Right atrium auricular region (tissue), 2 donors: ENCODE measurements around the gene ARL4A. TPM values are rescaled to one million over a fixed set of nuclear protein-coding genes. Genes with fewer than 3 reads are reported as not detected.

Source experiments
- DNase-seq: peaks from one replicate; pipeline ENCODE4 v3.0.0-alpha.2; 2019; ENCODE audit warnings: low spot score
- H3K27ac ChIP-seq, 2 donors: fragments of 200-600 bp; sonication (generic); 1 replicate in 1 of 2; 2 replicates in 1 of 2; pipeline ENCODE4 v1.5.1; 2016 to 2019
- H3K27me3 ChIP-seq, 2 donors: fragments of 200-600 bp; sonication (generic); one replicate each; pipeline versions ENCODE4 v1.5.1 to v1.6.0; 2017 to 2019
- H3K36me3 ChIP-seq: fragments of 200-600 bp; sonication (generic); one replicate; pipeline ENCODE4 v1.5.1; 2016
- H3K4me1 ChIP-seq, 2 donors: fragments of 200-600 bp; sonication (generic); one replicate each; pipeline versions ENCODE4 v1.5.1 to v1.6.0; 2017 to 2019
- H3K4me3 ChIP-seq, 2 donors: fragments of 200-600 bp; sonication (generic); 1 replicate in 1 of 2; 2 replicates in 1 of 2; pipeline ENCODE4 v1.5.1; 2017 to 2019; ENCODE audit warnings: mild to moderate bottlenecking in 1 of 2, moderate library complexity in 1 of 2
- H3K9me3 ChIP-seq, 2 donors: fragments of 200-600 bp; sonication (generic); one replicate each; pipeline ENCODE4 v1.5.1; 2019
- total RNA-seq, 2 donors: library from RNA; depleted of rRNA; stranded (reverse); fragments of >200 nt; gene quantifications; one replicate each; pipeline ENCODE4 v1.1.0, GENCODE V29; 2016
- TF ChIP-seq, protein P1 (sequence below), 2 donors: fragments of 200-600 bp; sonication (generic); IDR thresholded peaks; one replicate each; pipeline ENCODE4 v1.5.1; 2019; ENCODE audit warnings: antibody characterized with exemption in 2 of 2

The ARL4A gene
- total RNA-seq, 2 donors from 2014 or later: 13.3 to 25.0 TPM

DNA sequence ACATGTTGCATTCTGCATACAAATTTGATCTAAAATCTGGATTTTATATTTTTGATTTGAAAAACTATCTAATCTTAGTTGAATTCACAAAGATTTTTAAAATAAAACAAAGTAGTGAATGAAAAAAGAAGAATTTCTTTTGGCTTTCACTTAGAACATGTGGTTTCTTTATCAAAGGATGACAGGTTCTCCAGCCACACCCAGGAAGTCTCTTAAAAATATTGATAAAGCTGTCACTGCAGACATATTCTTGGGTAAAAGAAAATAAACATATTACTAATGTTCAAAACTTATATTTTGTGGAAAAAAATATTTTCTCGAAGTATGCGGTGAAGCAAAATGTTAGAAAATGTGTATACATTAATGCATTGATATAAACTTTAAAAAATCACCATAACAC lies 44.3 kb downstream of the ARL4A start:
- H3K36me3 ChIP-seq: no peaks in the 10 kb centered on the region
- TF ChIP-seq, protein P1, sequence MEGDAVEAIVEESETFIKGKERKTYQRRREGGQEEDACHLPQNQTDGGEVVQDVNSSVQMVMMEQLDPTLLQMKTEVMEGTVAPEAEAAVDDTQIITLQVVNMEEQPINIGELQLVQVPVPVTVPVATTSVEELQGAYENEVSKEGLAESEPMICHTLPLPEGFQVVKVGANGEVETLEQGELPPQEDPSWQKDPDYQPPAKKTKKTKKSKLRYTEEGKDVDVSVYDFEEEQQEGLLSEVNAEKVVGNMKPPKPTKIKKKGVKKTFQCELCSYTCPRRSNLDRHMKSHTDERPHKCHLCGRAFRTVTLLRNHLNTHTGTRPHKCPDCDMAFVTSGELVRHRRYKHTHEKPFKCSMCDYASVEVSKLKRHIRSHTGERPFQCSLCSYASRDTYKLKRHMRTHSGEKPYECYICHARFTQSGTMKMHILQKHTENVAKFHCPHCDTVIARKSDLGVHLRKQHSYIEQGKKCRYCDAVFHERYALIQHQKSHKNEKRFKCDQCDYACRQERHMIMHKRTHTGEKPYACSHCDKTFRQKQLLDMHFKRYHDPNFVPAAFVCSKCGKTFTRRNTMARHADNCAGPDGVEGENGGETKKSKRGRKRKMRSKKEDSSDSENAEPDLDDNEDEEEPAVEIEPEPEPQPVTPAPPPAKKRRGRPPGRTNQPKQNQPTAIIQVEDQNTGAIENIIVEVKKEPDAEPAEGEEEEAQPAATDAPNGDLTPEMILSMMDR (IDR thresholded peaks at IDR 0.05): no peak
- no peak overlapping the region for H3K4me3 ChIP-seq
- H3K4me1 ChIP-seq: peaks cover 0 to 24% of the 10 kb centered on the region in 2 donors
- H3K9me3 ChIP-seq: no peaks in the 10 kb centered on the region
- no peak overlapping the region for H3K27ac ChIP-seq
- no peaks in the 10 kb centered on the region for H3K27me3 ChIP-seq
- no peak for DNase-seq

DNA sequence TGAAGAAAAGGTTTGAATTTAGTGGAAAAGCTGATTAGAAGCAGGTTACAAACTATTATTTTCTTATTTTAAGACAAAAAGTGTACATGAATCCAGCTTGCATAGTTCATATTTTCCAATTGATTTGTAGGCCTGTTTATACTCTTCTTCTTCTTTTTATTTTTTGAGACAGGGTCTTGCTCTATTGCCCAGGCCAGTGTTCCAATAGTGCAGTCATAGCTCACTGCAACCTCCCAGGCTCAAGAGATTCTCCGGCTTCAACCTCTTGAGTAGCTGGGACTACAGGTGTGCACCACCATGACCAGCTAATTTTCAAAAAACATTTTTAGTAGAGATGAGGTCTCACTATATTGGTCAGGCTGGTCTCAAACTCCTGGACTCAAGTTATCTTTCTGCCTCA lies 45.0 kb downstream of the ARL4A start:
- Histone ChIP-seq H3K4me3 (no peak overlapping the region), H3K4me1 (peaks cover 0 to 23% of the 10 kb centered on the region in 2 donors), H3K27me3 (no peaks in the 10 kb centered on the region), H3K27ac (no peak overlapping the region), H3K9me3 (no peaks in the 10 kb centered on the region), H3K36me3 (no peaks in the 10 kb centered on the region)
- TF ChIP-seq, protein P1 (IDR thresholded peaks at IDR 0.05): no peak
- DNase-seq: no peak

DNA sequence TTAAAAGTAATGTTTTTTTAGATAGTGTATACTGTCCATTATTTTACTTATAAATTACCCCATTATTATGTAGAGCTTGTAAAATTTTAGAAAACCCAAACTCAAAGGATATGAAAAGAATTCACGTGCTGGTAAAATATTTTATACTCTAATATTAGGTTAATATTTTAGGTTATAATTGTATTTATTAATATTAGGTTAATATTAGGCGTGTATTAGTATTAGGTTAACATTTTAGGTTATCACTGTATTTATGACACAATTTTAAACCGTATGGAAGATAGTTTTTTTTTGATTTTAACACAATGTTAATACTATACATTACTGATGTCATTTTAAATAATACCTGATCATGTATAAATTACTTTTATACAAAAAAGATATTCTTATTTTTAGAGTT lies 48.5 kb downstream of the ARL4A start:
- no peaks in the 10 kb centered on the region for H3K9me3 ChIP-seq
- DNase-seq: no peak
- TF ChIP-seq, protein P1 (IDR thresholded peaks at IDR 0.05): no peak
- H3K27ac ChIP-seq: no peak overlapping the region
- H3K36me3 ChIP-seq: no peaks in the 10 kb centered on the region
- no peaks in the 10 kb centered on the region for H3K27me3 ChIP-seq
- H3K4me1 ChIP-seq: no peaks in the 10 kb centered on the region
- no peak overlapping the region for H3K4me3 ChIP-seq

DNA sequence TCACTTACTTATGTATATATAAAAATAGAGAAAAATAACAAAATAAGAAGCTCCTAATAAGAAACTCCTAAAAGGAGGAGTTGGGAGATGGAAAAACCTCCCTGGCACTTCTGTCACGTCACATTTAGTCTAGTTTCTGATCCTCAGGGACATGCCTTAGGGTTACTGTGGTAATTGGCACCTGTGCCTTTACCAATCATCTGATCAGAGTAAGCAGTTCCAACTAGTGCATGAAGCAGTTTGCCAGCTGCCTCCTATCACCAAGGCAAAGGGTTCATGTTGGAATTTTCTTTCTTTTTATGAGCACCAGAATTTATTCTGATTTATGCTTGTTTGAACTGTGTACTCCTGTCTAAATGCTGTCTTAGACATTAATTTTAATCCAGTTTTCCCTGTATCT lies 49.9 kb downstream of the ARL4A start:
- TF ChIP-seq, protein P1 (IDR thresholded peaks at IDR 0.05): no peak
- no peak overlapping the region for H3K4me3 ChIP-seq
- no peaks in the 10 kb centered on the region for H3K36me3 ChIP-seq
- no peak for DNase-seq
- no peaks in the 10 kb centered on the region for H3K27me3 ChIP-seq
- no peaks in the 10 kb centered on the region for H3K9me3 ChIP-seq
- no peaks in the 10 kb centered on the region for H3K4me1 ChIP-seq
- no peak overlapping the region for H3K27ac ChIP-seq

DNA sequence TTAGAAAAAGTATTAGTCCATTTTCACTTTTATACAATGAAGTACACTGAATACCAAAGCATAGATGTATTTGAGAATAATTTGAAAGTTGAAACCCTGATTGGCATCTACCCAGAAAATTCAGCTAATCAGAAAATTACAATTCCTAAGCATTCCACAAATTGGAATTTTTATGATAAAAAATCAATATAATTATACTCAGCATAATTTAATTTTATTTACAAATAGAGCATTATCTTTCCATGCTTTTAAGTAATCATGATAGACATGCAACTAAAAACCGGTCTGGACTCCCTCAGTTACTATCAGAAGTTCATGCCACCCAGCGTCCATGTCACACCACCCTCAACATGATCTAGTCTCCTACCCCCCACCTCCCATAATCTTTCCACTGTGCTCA lies 50.4 kb downstream of the ARL4A start:
- Histone ChIP-seq H3K27ac (no peak overlapping the region), H3K9me3 (no peaks in the 10 kb centered on the region), H3K36me3 (no peaks in the 10 kb centered on the region), H3K4me1 (no peaks in the 10 kb centered on the region), H3K4me3 (no peak overlapping the region), H3K27me3 (no peaks in the 10 kb centered on the region)
- TF ChIP-seq, protein P1 (IDR thresholded peaks at IDR 0.05): no peak
- DNase-seq: no peak

DNA sequence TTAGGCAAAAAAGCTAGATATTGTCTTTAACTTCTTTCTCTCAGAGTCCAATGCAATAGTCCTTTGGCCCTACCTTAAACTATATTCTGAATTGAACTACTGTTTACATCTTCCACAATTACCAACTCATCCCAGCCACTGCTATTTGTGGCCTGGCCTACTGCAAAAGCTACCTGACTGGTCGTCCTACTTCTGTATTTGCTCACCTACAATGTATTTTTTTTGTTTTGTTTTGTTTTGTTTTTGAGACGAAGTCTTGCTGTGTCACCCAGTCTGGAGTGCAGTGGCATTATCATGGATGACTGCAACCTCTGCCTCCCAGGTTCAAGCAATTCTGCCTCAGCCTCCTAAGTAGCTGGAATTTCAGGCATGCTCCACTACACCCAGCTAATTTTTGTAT lies 51.2 kb downstream of the ARL4A start:
- H3K27ac ChIP-seq: no peak overlapping the region
- TF ChIP-seq, protein P1 (IDR thresholded peaks at IDR 0.05): no peak
- no peak overlapping the region for H3K4me3 ChIP-seq

More for the DNA sequence above, 51.2 kb downstream of the ARL4A start:
- no peaks in the 10 kb centered on the region for H3K9me3 ChIP-seq
- H3K4me1 ChIP-seq: no peaks in the 10 kb centered on the region
- H3K36me3 ChIP-seq: no peaks in the 10 kb centered on the region
- no peaks in the 10 kb centered on the region for H3K27me3 ChIP-seq
- no peak for DNase-seq
